Measurements from ENCODE around the gene BRAF.
"Not testable (repeated sequence)": the region's sequence is repeated elsewhere in the genome, so short reads cannot be mapped to it uniquely, and the experiment has no call there.

BRAF gene

DNA sequence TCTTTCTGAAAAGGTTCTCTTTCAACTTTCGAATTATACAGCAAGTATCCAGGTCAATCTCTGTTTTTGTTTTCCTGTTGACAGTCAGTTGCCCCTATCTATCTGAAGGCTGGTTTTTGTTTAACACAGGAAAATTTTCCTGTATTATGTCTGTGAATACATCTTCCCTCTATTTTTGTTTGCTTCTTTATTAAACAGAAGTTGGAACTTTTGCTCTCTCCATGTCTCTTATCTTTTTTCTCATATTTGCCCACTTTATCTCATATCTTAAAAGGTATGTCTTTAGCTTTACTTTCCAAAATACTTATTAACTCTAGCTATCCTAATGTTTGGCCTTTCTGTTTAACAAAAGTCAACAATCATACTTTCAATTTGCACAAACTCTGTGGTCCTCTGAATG is 95.0 kb downstream of the BRAF start:
- Mint-ChIP-seq H3K27ac (no peak overlapping the region), H3K4me3 (no peak overlapping the region), H3K27me3 (no peaks in the 10 kb centered on the region), H3K36me3 (peaks cover 9% of the 10 kb centered on the region), H3K4me1 (peaks cover 3% of the 10 kb centered on the region), H3K9me3 (no peaks in the 10 kb centered on the region)
- DNase-seq, result no peak
- CTCF ChIA-PET, result no interaction called here

DNA sequence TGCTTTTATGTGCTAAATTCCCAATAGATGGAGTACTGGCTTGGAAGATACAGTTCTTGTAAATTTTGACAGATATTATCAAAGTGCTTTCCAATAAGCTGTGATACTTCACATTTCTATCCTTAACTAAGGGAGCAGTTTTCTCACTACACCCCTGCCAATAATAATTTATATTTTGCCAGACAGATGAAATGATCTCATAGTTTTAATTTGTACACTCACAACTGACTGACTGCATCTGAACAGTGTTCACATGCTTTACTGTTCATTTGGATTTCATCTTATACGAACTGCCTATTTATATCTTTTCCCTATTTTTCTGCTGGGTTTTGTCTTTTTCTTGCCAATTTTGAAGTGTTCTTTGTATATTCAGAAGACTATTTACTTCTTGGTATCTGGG is 96.0 kb downstream of the BRAF start:
- DNase-seq, result no peak
- peaks cover 5% of the 10 kb centered on the region for H3K36me3 Mint-ChIP-seq
- CTCF ChIA-PET, result interaction anchor here (1.9 kb wide), 1 partner anchor 17 kb away, joined by 4 read pairs; no protein-coding TSS in a partner anchor
- no peak overlapping the region for H3K27ac Mint-ChIP-seq
- no peaks in the 10 kb centered on the region for H3K4me1 Mint-ChIP-seq
- no peak overlapping the region for H3K4me3 Mint-ChIP-seq
- H3K27me3 Mint-ChIP-seq, result no peaks in the 10 kb centered on the region
- no peaks in the 10 kb centered on the region for H3K9me3 Mint-ChIP-seq

DNA sequence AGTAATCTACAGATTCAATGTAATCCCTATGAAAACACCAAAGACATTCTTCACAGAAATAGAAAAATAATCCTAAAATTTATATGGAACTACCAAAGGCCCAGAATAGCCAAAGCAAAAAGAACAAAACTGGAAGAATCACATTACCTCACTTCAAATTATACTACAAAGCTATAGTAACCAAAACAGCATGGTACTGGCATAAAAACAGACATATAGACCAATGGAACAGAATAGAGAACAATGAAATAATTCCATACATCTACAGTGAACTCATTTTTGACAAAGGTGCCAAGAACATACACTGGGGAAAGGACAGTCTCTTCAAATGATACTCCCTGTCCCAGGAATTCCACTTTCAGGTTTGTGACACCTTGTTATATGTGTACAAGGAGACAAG is 107.3 kb downstream of the BRAF start:
- H3K9me3 Mint-ChIP-seq, DNase-seq, CTCF ChIA-PET: not testable (repeated sequence)

DNA sequence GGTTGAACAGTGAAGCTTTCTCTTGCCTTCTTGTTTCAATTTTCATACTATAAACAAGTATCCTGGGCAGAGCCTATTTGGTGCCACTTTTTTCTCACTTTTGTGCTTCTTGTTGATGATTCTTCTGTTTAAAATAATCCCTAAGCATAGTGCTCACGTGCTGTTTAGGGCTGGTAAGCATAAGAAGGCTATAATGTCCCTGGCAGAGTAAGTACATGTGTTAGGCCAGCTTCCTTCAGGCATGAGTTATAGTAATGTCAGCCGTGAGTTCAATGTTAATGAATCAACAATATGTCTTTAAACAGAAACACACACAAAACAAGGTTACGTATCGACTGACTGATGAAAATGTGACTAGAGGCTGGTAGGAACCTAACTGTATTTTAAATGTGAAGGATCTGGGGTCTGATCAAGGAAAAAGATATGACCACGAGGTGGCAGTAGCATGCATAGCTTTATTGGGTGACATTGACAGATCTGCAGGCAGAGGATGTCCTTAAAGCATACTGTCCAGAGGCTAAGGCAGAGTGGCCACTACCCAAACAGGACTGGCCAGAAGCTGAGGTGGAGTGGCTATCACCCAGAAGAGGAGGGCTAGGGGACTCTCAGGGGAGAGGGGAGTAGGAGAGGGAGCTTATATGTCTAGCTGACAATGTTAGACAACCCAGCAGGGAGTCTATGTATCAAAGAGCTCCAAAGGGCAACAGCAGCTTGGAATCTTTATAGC is 113.7 kb downstream of the BRAF start:
- no peaks in the 10 kb centered on the region for H3K27me3 Mint-ChIP-seq
- H3K4me1 Mint-ChIP-seq, result no peaks in the 10 kb centered on the region
- CTCF ChIA-PET, result interaction anchor here (0.7 to 3.4 kb wide), 29 partner anchors 9 to 722 kb away, joined by 3 to 43 read pairs (median 4); partner anchors contain the start of gene MRPS33
- H3K27ac Mint-ChIP-seq, result no peak overlapping the region
- DNase-seq, result peak; percentile 72
- H3K36me3 Mint-ChIP-seq, result no peaks in the 10 kb centered on the region
- no peaks in the 10 kb centered on the region for H3K9me3 Mint-ChIP-seq
- no peak overlapping the region for H3K4me3 Mint-ChIP-seq

More for the DNA sequence above, 107.3 kb downstream of the BRAF start:
- H3K27ac Mint-ChIP-seq, H3K4me1 Mint-ChIP-seq, H3K4me3 Mint-ChIP-seq, H3K36me3 Mint-ChIP-seq, H3K27me3 Mint-ChIP-seq: not testable (repeated sequence)

DNA sequence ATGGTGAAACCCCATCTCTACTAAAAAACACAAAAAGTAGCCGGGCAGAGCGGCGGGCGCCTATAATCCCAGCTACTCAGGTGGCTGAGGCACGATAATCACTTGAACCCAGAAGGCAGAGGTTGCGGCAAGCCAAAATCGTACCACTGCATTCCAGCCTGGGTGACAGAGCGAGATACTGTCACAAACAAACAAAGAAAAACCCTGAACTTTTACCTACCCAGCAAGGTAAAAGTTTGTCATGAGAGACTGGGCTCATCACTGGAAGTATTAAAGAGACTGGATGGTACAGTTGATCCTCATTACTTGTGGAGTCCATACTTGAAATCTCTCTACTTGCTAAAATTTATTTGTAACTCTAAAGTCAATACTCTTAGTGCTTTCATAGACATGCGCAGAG is 114.3 kb downstream of the BRAF start:
- no peaks in the 10 kb centered on the region for H3K36me3 Mint-ChIP-seq
- H3K4me3 Mint-ChIP-seq, result no peak overlapping the region
- CTCF ChIA-PET, result interaction anchor here (0.8 to 3.4 kb wide), 22 partner anchors 9 to 205 kb away, joined by 3 to 43 read pairs (median 4); partner anchors contain the start of gene MRPS33
- H3K27me3 Mint-ChIP-seq, result no peaks in the 10 kb centered on the region
- no peak for DNase-seq
- no peaks in the 10 kb centered on the region for H3K9me3 Mint-ChIP-seq
- no peaks in the 10 kb centered on the region for H3K4me1 Mint-ChIP-seq
- H3K27ac Mint-ChIP-seq, result no peak overlapping the region

DNA sequence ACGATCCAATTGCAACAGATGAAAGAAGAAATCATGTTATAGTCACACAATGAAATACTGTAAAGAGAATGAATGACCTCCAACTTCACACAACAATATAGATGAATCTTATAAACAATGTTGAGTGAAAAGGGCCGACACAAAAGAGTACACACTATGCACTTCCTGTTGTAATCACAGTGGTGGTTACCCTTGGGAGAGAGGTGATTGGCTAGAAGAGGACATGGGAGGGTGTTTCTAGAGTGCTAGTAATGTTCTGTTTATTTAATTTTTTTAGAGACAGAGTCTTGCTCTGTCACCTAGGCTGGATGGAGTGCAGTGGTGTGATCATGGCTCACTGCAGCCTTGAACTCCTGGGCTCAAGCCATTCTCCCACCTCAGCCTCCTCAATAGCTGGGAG is 145.8 kb downstream of the BRAF start:
- peak overlapping the region; percentile 30 for H3K27ac Mint-ChIP-seq

DNA sequence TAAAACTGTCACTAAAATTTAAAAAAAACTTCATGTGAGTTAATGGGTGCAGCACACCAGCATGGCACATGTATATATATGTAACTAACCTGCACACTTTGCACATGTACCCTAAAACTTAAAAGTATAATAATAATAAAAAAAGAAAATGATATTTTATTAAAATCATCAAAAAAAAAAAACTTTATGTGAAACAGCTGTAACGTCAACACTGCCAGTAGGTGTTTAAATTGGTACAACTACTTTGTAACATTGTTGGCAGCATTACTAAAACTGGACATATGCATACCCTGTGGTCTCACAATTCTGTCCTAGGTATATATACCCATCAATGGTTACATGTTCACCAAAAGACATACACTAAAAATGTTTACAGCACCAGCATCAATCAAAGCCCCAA is 146.2 kb downstream of the BRAF start:
- DNase-seq, result no peak
- peaks cover 6% of the 10 kb centered on the region for H3K4me1 Mint-ChIP-seq
- no peak overlapping the region for H3K4me3 Mint-ChIP-seq
- H3K27me3 Mint-ChIP-seq, result no peaks in the 10 kb centered on the region
- H3K9me3 Mint-ChIP-seq, result no peaks in the 10 kb centered on the region
- CTCF ChIA-PET, result no interaction called here
- peak overlapping the region; percentile 30 for H3K27ac Mint-ChIP-seq
- H3K36me3 Mint-ChIP-seq, result peaks cover 13% of the 10 kb centered on the region

More for the DNA sequence above, 145.8 kb downstream of the BRAF start:
- Mint-ChIP-seq H3K4me1 (peaks cover 6% of the 10 kb centered on the region), H3K9me3 (no peaks in the 10 kb centered on the region), H3K4me3 (no peak overlapping the region), H3K36me3 (peaks cover 12% of the 10 kb centered on the region), H3K27me3 (no peaks in the 10 kb centered on the region)
- CTCF ChIA-PET, result no interaction called here
- no peak for DNase-seq

DNA sequence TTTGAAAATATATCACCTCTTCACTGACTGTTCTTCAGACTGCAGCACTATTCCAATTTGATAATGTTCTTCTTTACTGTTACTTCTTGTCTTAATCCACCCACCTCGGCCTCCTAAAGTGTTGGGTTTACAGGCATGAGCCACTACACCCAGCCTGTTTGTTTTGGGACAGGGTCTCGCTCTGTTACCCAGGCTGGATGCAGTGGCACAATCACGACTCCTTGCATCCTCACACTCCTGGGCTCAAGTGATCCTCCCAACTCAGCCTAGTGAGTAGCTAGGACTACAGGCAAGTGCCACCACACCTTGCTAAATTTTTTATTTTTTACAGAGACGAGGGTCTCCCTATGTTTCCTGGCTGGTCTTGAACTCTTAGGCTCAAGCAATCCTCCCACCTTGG is 150.4 kb downstream of the BRAF start:
- Mint-ChIP-seq H3K27ac (no peak overlapping the region), H3K4me1 (peaks cover 6% of the 10 kb centered on the region), H3K4me3 (no peak overlapping the region), H3K36me3 (peaks cover 22% of the 10 kb centered on the region), H3K27me3 (no peaks in the 10 kb centered on the region), H3K9me3 (no peaks in the 10 kb centered on the region)
- no peak for DNase-seq
- CTCF ChIA-PET, result no interaction called here

DNA sequence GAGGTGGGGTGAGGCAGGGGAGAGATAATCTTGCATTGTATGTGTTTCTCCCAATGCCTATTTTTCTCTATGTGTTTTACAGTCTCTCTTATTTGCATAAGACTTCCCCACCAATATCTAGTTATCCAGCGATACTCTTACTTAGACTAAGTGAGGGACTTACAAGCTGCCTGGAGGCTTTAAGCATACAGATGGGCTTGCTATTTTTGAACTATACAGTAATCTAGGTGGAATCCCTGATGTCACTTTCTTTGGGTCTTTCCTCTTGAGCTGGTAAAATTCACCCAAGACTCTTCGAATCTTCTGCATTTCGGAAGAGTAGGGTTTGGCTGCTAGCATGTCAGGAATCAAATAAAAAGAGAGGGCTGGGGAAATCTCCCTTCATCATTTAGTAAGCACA is 151.6 kb downstream of the BRAF start:
- Mint-ChIP-seq H3K9me3 (no peaks in the 10 kb centered on the region), H3K4me3 (no peak overlapping the region), H3K27ac (no peak overlapping the region), H3K36me3 (peaks cover 22% of the 10 kb centered on the region), H3K4me1 (no peaks in the 10 kb centered on the region), H3K27me3 (no peaks in the 10 kb centered on the region)
- CTCF ChIA-PET, result no interaction called here
- no peak for DNase-seq

DNA sequence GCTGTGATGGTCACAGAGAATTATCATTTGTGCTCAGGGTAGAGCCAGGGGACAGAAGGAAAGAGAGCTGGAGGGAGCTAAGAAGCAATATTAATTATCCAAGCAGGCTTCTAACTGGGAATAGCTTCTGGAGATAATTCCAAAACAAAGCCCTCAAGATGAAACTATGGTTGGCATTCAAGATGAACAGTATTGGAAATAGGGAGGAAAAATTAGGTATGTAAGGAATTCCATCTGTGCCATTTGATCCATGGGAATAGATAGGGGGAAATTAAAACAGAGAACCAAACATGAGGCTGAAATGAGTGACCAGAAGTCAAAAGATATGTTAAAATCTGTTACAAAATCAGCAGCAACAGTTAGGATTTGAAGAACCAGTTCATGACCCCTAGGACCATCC is 152.9 kb downstream of the BRAF start:
- no peak overlapping the region for H3K27ac Mint-ChIP-seq
- H3K27me3 Mint-ChIP-seq, result no peaks in the 10 kb centered on the region
- H3K9me3 Mint-ChIP-seq, result no peaks in the 10 kb centered on the region
- H3K4me3 Mint-ChIP-seq, result no peak overlapping the region
- no peaks in the 10 kb centered on the region for H3K4me1 Mint-ChIP-seq
- DNase-seq, result no peak
- peaks cover 29% of the 10 kb centered on the region for H3K36me3 Mint-ChIP-seq
- CTCF ChIA-PET, result no interaction called here

DNA sequence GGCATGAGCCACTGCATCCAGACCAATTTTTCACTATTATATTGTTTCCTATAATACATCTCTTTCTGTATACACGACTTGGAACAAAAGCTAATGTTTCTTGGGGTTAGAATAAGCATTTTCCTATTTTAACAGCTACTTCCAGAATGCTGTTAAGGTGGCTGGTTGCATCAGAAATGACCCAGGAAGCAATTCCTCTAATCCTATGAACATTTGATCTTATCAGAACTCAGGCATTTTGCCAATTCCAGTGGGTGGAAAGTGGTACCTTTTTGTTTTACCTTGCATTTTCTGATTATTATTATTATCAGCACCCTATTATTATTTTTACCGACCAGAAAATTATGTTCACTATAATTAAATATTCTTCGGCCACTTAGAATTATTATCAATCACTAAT is 154.9 kb downstream of the BRAF start:
- CTCF ChIA-PET, result no interaction called here
- DNase-seq, result no peak
- no peak overlapping the region for H3K27ac Mint-ChIP-seq
- no peaks in the 10 kb centered on the region for H3K4me1 Mint-ChIP-seq
- H3K36me3 Mint-ChIP-seq, result peaks cover 31% of the 10 kb centered on the region
- no peaks in the 10 kb centered on the region for H3K9me3 Mint-ChIP-seq
- no peaks in the 10 kb centered on the region for H3K27me3 Mint-ChIP-seq
- no peak overlapping the region for H3K4me3 Mint-ChIP-seq

DNA sequence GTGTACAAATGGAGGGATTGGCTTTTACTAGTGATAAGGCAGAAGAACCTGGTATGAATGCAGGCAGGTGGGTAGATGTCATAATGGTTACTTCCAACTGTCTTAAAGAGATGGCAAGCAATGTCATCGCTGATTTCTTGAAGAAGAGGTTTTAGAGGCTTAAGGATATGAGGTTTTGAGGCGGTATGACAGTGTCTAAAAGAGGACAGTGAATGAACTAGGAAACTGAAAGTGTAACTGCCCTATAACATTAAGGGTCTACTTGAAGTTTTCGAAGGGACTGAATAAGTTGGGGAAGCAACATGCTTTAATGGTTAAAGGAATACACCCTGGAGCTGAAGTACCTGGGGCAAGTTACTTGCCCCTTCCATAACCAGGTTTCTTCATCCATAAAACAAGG is 157.3 kb downstream of the BRAF start:
- no peak for DNase-seq
- CTCF ChIA-PET, result no interaction called here
- Mint-ChIP-seq H3K27me3 (no peaks in the 10 kb centered on the region), H3K4me3 (no peak overlapping the region), H3K27ac (no peak overlapping the region), H3K9me3 (no peaks in the 10 kb centered on the region), H3K36me3 (peaks cover 30% of the 10 kb centered on the region), H3K4me1 (no peaks in the 10 kb centered on the region)

DNA sequence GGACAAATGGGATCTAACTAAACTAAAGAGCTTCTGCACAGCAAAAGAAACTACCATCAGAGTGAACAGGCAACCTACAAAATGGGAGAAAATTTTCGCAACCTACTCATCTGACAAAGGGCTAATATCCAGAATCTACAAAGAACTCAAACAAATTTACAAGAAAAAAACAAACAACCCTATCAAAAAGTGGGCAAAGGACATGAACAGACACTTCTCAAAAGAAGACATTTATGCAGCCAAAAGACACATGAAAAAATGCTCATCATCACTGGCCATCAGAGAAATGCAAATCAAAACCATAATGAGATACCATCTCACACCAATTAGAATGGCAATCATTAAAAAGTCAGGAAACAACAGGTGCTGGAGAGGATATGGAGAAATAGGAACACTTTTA is 159.3 kb downstream of the BRAF start:
- DNase-seq, H3K27ac Mint-ChIP-seq, H3K4me1 Mint-ChIP-seq, H3K27me3 Mint-ChIP-seq, H3K4me3 Mint-ChIP-seq, H3K9me3 Mint-ChIP-seq, CTCF ChIA-PET: not testable (repeated sequence)
- peaks cover 32% of the 10 kb centered on the region for H3K36me3 Mint-ChIP-seq

DNA sequence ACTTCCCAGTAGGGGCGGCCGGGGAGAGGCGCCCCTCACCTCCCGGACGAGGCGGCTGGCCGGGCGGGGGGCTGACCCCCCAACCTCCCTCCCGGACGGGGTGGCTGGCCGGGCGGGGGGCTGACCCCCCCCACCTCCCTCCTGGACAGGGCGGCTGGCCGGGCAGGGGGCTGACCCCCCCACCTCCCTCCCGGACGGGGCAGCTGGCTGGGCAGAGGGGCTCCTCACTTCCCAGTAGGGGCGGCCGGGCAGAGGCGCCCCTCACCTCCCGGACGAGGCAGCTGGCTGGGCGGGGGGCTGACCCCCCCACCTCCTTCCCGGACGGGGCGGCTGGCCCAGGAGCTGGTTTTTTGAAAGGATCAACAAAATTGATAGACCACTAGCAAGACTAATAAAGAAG is 161.6 kb downstream of the BRAF start:
- H3K36me3 Mint-ChIP-seq, result peaks cover 32% of the 10 kb centered on the region
- H3K9me3 Mint-ChIP-seq, result peaks cover 13% of the 10 kb centered on the region
- H3K4me3 Mint-ChIP-seq, H3K27ac Mint-ChIP-seq, H3K4me1 Mint-ChIP-seq, CTCF ChIA-PET, DNase-seq, H3K27me3 Mint-ChIP-seq: not testable (repeated sequence)

DNA sequence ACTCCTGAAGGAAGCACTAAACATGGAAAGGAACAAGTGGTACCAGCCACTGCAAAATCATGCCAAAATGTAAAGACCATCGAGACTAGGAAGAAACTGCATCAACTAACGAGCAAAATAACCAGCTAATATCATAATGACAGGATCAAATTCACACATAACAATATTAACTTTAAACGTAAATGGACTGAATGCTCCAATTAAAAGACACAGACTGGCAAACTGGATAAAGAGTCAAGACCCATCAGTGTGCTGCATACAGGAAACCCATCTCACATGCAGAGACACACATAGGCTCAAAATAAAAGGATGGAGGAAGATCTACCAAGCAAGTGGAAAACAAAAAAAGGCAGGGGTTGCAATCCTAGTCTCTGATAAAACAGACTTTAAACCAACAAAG is 163.4 kb downstream of the BRAF start:
- H3K4me3 Mint-ChIP-seq, H3K27ac Mint-ChIP-seq, CTCF ChIA-PET, H3K27me3 Mint-ChIP-seq, H3K4me1 Mint-ChIP-seq, DNase-seq: not testable (repeated sequence)
- Mint-ChIP-seq H3K9me3 (peaks cover 13% of the 10 kb centered on the region), H3K36me3 (peaks cover 21% of the 10 kb centered on the region)
